Measurements from ENCODE around the gene ABLIM1.
A peak's percentile ranks its signal among the peaks of the same experiment; 100 is the strongest.

Gene ABLIM1

GRCh38 chr10:114645706-114646105 lies 12.4 kb downstream of the ABLIM1 start:
- DNase-seq, result no peak

DNA sequence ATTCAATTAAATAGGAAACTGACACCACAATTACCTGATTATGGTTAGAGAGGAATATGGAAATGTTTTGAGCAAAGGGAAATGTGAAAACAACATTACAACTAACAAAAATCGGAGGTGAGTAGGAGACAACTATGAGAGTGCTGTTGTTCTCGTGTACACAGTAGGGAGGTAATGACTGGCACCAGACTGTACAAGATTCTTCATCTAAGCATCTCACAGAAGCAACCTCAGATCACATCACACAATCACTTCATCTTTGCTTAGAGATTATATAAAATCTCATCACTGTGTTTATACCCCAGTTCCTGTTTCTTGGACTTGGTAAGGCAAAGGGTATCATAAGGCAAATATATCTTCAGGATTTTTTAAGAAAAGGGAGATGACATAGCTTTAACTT lies 14.9 kb downstream of the ABLIM1 start:
- no peak for DNase-seq

- no peak for DNase-seq
Observed at GRCh38 chr10:114642729-114643128, 15.3 kb downstream of the ABLIM1 start.

DNA sequence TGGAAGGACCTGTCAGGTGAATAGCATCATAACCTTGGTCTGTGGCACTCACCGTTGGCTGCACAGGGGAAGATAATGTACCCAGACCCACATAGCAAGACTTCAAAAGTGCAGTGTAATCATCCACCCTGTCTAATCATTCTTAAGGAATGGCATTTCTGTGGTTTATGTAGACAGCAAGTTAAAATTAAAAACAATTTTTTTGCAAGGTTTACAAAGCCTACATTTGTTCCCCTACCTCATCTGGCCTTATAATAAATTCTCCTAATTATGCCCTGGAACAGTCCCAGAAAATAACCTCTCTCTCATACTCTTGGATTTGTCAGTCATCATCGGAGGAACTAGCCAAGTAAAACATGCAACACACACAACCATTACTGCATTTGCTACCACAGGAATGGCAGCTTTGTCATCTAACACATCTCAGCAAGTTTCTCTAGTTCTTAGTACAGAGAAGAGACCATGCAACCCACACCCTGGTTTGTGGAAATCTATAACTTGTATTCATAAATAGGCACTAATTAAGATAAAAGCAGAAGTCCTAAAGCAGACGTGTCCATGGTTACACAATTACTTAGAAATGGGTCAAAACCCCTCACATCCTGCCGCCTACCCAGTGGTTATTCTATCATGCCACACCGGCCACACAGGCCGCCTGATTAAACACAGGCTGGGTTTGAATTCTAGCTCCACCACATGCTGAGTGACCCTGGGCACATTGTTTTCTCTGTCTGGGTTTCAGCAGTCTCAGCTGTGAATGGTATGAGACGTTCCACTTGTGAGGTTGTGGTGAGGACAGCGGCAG lies 19.1 kb downstream of the ABLIM1 start:
- DNase-seq, result no peak

GRCh38 chr10:114635797-114636550 lies 22.1 kb downstream of the ABLIM1 start:
- no peak for DNase-seq

- no peak for DNase-seq
Observed at GRCh38 chr10:114635101-114635500, 23.0 kb downstream of the ABLIM1 start.

- no peak for DNase-seq
Observed at GRCh38 chr10:114634609-114634979, 23.5 kb downstream of the ABLIM1 start.

GRCh38 chr10:114632869-114633715 lies 25.0 kb downstream of the ABLIM1 start:
- DNase-seq, result no peak

- DNase-seq, result peak; percentile 36
Observed at GRCh38 chr10:114631666-114632417, 26.2 kb downstream of the ABLIM1 start.

DNA sequence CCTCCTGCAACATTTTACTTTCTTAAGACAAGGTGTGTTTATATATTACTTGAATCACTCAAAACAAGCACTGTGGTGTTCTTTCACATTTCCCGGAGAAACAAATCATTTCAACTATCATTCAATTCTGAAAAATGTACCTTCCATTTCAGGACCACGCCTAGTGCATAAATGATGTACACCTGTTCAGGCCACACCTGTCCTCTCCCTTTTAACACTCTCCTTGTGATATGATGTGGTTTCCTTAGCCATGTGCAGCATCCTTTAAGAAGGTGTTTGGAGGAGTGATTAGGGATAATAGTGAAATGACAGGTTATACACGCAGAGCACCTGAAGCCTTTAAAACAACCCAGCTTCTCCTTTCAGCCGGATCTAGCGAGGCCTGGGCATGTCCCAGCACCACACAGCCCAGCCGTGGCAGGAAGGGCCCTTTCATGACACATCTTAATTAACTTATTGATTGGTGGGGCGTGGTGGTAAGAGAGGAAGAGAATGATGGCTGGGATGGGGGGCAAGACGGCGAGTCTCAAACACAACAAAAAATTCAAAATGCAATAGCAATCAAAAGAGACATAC lies 26.9 kb downstream of the ABLIM1 start:
- no peak for DNase-seq

DNA sequence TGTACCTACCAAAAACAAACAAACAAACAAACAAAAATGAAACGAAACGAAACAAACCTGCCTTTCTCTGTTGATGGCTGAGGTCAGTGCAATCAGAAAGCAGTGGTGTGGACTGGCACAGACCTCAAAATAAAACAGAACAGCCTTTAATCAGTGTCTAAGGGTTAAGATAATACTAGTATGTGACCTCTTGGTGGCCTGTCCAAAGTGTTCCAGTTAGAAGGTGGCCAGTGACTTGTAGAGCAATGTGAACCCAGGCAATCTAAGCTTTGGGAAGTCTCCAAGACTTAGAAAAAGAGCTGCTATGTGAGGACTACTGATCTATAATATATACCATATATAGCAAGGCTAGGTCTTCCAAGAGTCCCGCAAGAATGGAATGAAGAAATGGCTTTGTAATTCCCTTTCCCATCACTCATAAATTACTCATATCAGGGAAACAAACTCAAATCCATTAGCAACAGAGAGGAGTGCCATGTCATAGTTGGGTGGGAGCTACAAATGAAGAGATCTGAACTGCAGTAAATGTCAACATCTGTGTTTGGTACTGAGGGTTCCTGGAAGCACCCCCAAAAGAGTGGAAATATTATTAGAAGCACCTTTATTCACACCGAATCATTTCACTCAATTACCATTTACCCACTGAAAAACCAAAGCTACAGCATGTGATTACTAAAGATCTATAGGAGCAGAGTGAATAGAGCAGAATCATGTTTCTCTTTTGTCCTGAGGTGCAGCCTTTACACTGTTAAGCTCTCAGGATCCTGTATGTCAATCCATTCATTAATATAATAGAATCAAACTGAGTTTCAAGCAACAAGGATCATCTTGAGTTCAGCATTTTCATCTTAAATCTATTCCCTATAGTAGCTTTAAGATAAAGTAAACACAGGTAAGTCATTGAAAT lies 28.0 kb downstream of the ABLIM1 start:
- DNase-seq, result no peak

GRCh38 chr10:114629083-114629823 lies 28.8 kb downstream of the ABLIM1 start:
- no peak for DNase-seq

DNA sequence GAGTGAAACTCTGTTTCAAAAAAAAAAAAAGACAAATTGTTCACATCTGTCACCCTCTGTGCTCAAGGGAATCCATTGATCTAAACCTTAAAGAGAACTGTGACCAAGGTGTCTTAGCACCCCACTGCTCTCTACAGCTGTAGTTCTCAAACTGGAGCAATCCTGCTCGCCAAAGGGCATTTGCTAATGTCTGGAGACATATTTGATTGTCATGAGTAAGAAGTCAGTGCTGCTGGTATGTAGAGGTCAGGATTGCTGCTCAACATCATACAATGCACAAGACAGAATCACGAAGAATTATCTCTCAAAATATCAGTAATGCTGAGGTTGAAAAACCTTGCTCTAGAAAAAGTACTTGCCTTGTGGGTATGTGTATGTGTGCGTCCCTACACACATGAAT lies 30.0 kb downstream of the ABLIM1 start:
- no peak for DNase-seq

GRCh38 chr10:114626841-114627240 lies 31.2 kb downstream of the ABLIM1 start:
- no peak for DNase-seq

DNA sequence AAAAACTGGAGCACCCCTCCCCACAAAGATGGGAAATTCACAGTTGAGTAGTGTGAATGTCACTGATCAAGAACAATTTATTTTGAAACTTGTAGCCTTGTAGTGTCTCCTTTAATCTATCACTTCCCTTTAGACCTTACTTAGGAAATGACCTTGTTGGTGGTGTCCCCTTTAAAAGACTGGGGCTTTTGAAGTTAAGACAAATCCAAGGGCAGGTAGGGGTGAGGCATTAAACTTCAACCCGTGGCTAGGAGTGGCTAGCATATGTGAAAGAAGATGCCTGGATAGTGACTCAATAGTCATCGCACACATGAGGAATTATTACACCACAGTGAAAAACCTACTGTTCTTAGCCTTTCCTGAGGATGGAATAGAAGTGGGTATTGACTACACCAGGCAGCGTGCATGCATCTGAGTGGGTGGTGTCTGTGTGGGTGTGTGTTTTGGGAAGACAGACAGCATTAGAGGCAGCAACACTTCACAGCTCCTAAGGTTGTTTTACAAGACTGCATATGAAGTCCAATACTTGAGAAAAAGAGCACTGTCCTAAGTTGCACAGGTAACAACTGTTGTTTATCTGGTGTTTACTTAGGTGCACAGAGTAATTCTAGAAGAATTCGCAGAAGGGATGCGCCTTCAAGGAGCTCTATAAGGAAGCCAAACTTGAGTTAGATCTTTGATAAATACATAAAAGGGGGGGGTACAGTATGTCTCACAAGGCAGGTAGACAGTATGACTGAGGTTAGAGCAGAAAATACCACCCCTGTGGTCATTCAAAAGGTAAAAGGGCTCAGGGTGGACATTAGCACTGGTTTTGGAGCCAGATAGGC lies 32.9 kb downstream of the ABLIM1 start:
- DNase-seq, result no peak

DNA sequence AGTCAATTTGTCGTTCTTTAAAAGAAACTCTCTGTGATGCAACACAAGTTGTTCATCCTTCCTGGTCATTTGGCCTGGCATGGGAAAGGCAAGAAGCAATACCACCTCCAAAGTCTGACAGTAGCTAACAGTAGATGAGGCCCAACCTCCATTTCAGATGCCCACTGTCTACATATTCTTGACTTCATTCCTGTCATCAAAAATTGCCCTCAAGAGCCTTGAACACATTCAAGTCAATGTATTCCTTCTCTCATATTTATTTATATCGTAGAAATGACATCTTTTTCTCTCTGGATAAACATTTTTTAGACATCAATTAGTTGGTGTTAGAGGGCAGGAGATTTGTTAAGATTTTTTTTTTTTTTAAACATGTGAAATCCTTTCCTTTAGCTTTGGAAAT lies 33.7 kb downstream of the ABLIM1 start:
- DNase-seq, result no peak

GRCh38 chr10:114623661-114624294 lies 34.3 kb downstream of the ABLIM1 start:
- no peak for DNase-seq

DNA sequence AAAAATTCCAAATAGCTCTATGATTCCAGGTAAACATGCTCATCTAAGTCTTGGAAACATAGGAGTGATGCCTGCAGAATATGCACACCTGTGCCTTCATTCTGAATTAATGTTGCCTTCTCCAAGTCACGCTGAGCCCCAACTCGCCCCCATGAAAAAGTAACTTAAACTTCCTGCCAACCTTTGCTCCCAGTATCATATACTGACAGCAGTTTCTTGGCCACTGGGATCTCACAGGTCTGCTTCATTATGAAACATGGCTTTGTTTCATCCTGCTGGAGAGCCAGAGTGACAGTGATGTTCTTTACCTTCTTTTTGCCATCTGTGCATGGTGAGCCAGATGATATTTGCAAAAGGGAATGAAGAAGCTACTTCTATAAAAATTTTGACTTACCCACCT lies 34.9 kb downstream of the ABLIM1 start:
- no peak for DNase-seq

DNA sequence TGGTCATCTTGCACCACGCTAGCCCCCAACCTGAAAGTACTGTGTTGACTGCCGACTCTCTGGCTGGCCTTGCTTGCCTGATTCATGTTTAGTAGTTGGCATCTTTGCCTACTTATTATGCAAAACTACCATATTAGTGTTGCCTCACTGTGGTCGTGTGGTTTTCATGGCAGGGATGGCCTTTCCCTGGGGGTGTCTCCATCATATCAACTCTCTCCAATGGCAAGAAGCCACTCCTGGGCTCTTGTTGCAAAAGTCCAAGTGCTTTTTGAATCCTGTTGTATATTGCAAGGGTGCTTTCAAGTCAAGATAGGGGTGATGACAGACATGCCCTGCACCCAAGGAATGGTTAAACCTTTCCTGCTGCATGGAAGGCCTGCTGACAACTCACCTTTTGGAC lies 39.4 kb downstream of the ABLIM1 start:
- DNase-seq, result no peak

Data from activated CD8-positive, alpha-beta memory T cell treated with anti-CD3 and anti-CD28 coated beads, Interleukin-2, amount 50 U/mL, for 4 hours (primary cell).